Activated B cell treated with CpG ODN at 0.5 μM for 24 hours (primary cell): Measurements from ENCODE around the gene BAIAP3. TPM values are rescaled to one million over a fixed set of nuclear protein-coding genes. Genes with fewer than 3 reads are reported as not detected.
A peak's percentile ranks its signal among the peaks of the same experiment; 100 is the strongest.

Experiments
- ATAC-seq: fragments of 200-7000 bp; cut with Tn5 transposase; one replicate; pipeline ENCODE4 v1.10.0; 2021; ENCODE audit warnings: low read depth, mild to moderate bottlenecking, moderate library complexity
- CTCF ChIA-PET: fragments of 350-600 bp; sonication (Branson Sonifier 250); formaldehyde crosslinking; loops from one replicate; lab custom pipeline; 2021; ENCODE audit warnings: antibody characterized with exemption; lab: Charles Lee
- POLR2A ChIA-PET: fragments of 350-600 bp; sonication (Branson Sonifier 250); formaldehyde crosslinking; loops from one replicate; lab custom pipeline; 2021; ENCODE audit warnings: antibody characterized with exemption; lab: Charles Lee
- DNase-seq: peaks from one replicate; pipeline ENCODE4 v3.0.0; 2022
- H3K27ac Mint-ChIP-seq: one replicate; pipeline ENCODE4 v1.8.0; 2020; ENCODE audit warnings: mixed read lengths
- H3K27me3 Mint-ChIP-seq: one replicate; pipeline ENCODE4 v1.8.0; 2021; ENCODE audit warnings: mixed read lengths
- H3K36me3 Mint-ChIP-seq: one replicate; pipeline ENCODE4 v1.8.0; 2021; ENCODE audit warnings: low read depth, mixed read lengths
- H3K4me1 Mint-ChIP-seq: one replicate; pipeline ENCODE4 v1.8.0; 2021; ENCODE audit warnings: mixed read lengths
- H3K4me3 Mint-ChIP-seq: one replicate; pipeline ENCODE4 v1.8.0; 2020; ENCODE audit warnings: mild to moderate bottlenecking, mixed read lengths
- H3K9me3 Mint-ChIP-seq: one replicate; pipeline ENCODE4 v1.8.0; 2020; ENCODE audit warnings: mixed read lengths
- intact Hi-C: fragments of 100-400 bp; cut with micrococcal nuclease; formaldehyde crosslinking; loops from one replicate; pipeline ENCODE4 v1.15.1; 2024
- total RNA-seq: library from RNA; stranded (reverse); gene quantifications from 2 replicates; pipeline ENCODE4 v1.2.3, GENCODE V29; 2022
- TF ChIP-seq, protein P1 (sequence below): fragments of 200-600 bp; IDR thresholded peaks from one replicate; pipeline ENCODE4 v1.8.0; 2022; ENCODE audit warnings: antibody characterized with exemption, mild to moderate bottlenecking

BAIAP3 gene
- total RNA-seq, 1 donor from 2014 or later, result 8.5 TPM

DNA sequence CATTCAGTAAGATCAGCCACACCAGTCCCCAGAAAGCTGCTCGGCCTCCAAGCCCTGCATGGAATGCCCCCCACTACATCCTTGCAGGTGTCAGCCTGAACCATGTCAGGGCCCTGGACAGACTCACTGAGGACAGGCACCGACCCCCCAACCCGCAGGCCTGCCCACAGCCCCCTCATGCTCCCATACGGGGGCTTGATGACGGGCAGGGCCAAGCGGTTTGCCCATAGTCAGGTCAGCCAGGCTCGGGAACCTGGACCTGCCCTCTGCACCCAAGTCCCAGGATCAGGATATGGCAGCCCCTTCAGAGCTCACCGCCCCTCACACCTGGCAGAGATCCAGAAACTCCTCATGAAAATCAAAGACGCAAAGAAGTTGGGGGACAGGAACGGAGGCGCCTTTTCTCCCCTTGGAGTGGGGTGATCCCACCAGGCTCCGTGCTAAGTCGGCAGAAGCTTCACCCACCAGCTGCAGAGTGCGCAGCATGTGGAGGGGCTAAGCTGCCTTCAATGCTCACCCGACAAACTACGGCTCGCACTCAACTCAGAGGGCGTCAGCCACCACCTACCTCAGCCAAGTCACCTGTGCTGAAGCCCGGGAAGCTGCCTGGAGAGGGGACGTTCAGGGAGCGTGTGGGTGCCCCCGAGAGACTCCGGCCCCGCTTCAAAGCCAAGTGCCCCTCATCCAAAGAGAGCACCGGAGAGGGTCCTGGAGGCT is 44.8 kb downstream of the BAIAP3 start:
- TF ChIP-seq, protein P1, sequence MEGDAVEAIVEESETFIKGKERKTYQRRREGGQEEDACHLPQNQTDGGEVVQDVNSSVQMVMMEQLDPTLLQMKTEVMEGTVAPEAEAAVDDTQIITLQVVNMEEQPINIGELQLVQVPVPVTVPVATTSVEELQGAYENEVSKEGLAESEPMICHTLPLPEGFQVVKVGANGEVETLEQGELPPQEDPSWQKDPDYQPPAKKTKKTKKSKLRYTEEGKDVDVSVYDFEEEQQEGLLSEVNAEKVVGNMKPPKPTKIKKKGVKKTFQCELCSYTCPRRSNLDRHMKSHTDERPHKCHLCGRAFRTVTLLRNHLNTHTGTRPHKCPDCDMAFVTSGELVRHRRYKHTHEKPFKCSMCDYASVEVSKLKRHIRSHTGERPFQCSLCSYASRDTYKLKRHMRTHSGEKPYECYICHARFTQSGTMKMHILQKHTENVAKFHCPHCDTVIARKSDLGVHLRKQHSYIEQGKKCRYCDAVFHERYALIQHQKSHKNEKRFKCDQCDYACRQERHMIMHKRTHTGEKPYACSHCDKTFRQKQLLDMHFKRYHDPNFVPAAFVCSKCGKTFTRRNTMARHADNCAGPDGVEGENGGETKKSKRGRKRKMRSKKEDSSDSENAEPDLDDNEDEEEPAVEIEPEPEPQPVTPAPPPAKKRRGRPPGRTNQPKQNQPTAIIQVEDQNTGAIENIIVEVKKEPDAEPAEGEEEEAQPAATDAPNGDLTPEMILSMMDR, result no peak
- Mint-ChIP-seq H3K4me1 (peaks cover 14% of the 10 kb centered on the region), H3K36me3 (peaks cover 38% of the 10 kb centered on the region), H3K27me3 (no peaks in the 10 kb centered on the region), H3K27ac (peak overlapping the region; percentile 78), H3K9me3 (no peaks in the 10 kb centered on the region), H3K4me3 (peak overlapping the region; percentile 80)
- DNase-seq (no peak), ATAC-seq (no peak)
- ChIA-PET CTCF (interaction anchor here (0.8 to 2.7 kb wide), 4 partner anchors 9 to 161 kb away, joined by 3 to 12 read pairs (median 3); partner anchors contain the start of gene UQCC4), POLR2A (interaction anchor here (0.6 to 3.6 kb wide), 8 partner anchors 29 to 327 kb away, joined by 3 to 19 read pairs (median 4); partner anchors contain the start of genes CCDC154, TELO2 and UQCC4)
- intact Hi-C loops, result no loop called here

DNA sequence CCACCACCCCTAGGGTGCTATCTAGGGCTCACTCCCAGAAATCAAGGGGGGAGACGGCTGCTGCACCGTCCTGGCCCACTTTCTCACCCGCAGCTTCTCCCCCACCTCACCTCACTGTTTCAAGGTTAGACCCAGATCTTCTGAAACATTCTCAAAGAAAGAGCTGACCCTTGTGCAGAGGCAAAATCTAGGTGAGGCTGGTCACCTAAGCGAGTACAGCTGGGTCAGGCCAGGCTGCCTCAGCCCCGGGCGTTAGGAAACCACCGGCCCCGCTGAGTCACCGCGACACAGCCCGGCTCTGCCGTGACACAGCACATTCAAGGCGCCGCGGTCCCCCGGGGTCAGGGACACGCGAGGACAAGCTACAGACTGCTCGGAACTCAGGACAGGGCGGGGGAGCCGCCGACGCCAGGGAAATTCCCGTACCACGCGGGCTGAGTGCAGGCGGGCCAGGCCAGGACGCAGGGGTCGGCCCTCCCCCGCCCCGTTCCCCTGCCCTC is 45.4 kb downstream of the BAIAP3 start:
- POLR2A ChIA-PET, result interaction anchor here (0.7 to 3.6 kb wide), 9 partner anchors 29 to 327 kb away, joined by 3 to 19 read pairs (median 4); partner anchors contain the start of genes CCDC154, TELO2 and UQCC4
- H3K4me1 Mint-ChIP-seq, result peaks cover 14% of the 10 kb centered on the region
- intact Hi-C loops, result loop anchor here (1.0 kb wide), 4 partner anchors 29 to 96 kb away; partner anchors contain the start of genes CLCN7 and UNKL
- DNase-seq (no peak), ATAC-seq (peak; percentile 77)
- peak overlapping the region; percentile 80 for H3K4me3 Mint-ChIP-seq
- no peaks in the 10 kb centered on the region for H3K9me3 Mint-ChIP-seq
- CTCF ChIA-PET, result interaction anchor here (0.8 to 2.7 kb wide), 4 partner anchors 10 to 160 kb away, joined by 3 to 12 read pairs (median 3); partner anchors contain the start of gene UQCC4
- no peaks in the 10 kb centered on the region for H3K27me3 Mint-ChIP-seq
- H3K36me3 Mint-ChIP-seq, result peaks cover 42% of the 10 kb centered on the region
- peak overlapping the region; percentile 78 for H3K27ac Mint-ChIP-seq
- TF ChIP-seq, protein P1, result no peak

DNA sequence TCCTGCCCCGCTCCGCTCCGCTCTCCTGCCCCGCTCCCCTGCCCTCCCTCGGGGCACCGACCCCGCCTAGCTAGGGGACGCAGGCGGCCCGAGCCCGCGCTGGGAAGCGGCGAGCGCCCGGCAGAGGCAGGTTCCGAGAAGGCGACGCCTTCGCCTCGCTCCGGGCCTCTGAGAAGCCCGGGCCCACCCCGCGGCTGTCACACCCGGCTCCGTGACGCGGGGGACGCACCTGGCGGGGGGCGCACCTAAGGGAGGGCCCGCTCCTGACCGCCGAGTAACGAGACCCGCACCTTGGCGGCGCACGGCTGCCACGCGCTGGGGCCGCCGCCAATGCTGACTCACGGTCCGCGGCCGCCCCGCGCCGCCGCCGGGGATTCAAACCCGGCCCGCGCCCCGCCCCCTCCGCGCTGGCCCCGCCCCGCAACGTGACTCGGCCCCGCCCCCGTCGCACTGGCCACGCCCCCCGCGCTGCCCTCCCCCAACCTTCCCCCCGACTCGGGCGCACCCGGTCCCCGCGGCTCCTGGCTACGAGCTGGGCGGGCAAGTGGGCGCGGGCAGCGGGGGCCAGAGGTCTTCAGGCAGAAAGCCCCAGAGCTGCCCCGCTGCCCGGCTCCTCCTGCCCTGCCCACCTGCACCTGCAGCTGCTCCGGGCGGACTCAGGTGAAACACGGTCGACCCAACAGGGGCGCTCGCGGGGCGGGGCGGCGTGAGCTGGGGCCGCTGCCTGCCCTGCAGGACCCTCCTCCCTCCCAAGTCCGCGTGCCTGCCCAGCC is 46.0 kb downstream of the BAIAP3 start:
- POLR2A ChIA-PET, result interaction anchor here (0.7 to 3.6 kb wide), 9 partner anchors 28 to 1568 kb away, joined by 3 to 19 read pairs (median 4); partner anchors contain the start of genes CCDC154, TELO2 and UQCC4
- peaks cover 40% of the 10 kb centered on the region for H3K36me3 Mint-ChIP-seq

DNA sequence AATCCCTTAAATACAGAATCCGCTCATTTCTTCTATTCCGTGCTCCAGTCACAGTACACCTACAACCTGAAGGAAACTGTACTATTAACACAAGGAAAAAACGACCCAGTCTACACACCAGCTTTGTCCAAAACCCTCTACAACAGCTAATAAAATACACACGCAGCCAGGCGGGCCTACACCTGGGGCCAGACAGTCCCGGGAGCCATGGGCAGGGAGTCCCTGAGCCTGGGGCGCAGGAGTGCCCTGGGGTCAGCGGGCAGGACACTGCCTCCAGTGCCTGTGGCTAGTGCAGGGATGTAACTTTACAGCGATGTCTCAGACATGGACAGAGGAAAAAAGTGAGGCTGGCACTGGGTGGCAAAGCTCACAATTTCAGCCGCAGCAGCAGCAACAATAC is 46.8 kb downstream of the BAIAP3 start:
- Mint-ChIP-seq H3K4me1 (peaks cover 14% of the 10 kb centered on the region), H3K9me3 (no peaks in the 10 kb centered on the region), H3K36me3 (peaks cover 43% of the 10 kb centered on the region), H3K27me3 (no peaks in the 10 kb centered on the region), H3K4me3 (peak overlapping the region; percentile 72), H3K27ac (peak overlapping the region; percentile 53)
- DNase-seq, result no peak
- no peak for ATAC-seq
- intact Hi-C loops, result no loop called here
- TF ChIP-seq, protein P1, result no peak
- CTCF ChIA-PET, result interaction anchor here (2.7 kb wide), 1 partner anchor 17 kb away, joined by 12 read pairs; no protein-coding TSS in a partner anchor
- POLR2A ChIA-PET, result interaction anchor here (0.7 to 3.6 kb wide), 4 partner anchors 28 to 1568 kb away, joined by 3 to 19 read pairs (median 6); partner anchors contain the start of gene UQCC4

More for the DNA sequence above, 46.0 kb downstream of the BAIAP3 start:
- peak overlapping the region; percentile 72 for H3K4me3 Mint-ChIP-seq
- TF ChIP-seq, protein P1, result no peak
- no peaks in the 10 kb centered on the region for H3K27me3 Mint-ChIP-seq
- intact Hi-C loops, result loop anchor here (1.0 kb wide), 4 partner anchors 29 to 96 kb away; partner anchors contain the start of genes CLCN7 and UNKL
- H3K27ac Mint-ChIP-seq, result peak overlapping the region; percentile 53
- ATAC-seq (peak; percentile 74), DNase-seq (peak; percentile 68)
- H3K9me3 Mint-ChIP-seq, result no peaks in the 10 kb centered on the region
- H3K4me1 Mint-ChIP-seq, result peaks cover 14% of the 10 kb centered on the region
- CTCF ChIA-PET, result interaction anchor here (0.8 to 2.7 kb wide), 4 partner anchors 11 to 160 kb away, joined by 3 to 12 read pairs (median 3); partner anchors contain the start of gene UQCC4
